ENCODE measurements around the gene NCAPD2. TPM values are rescaled to one million over a fixed set of nuclear protein-coding genes. Genes with fewer than 3 reads are reported as not detected.
"Not testable (repeated sequence)": the region's sequence is repeated elsewhere in the genome, so short reads cannot be mapped to it uniquely, and the experiment has no call there.

NCAPD2 gene
- polyA plus RNA-seq, 1 donor, result 36.9 TPM

- DNase-seq, result no peak
Measured at GRCh38 chr12:6550294-6551062, 56.6 kb downstream of the NCAPD2 start.

- no peak for DNase-seq
Measured at GRCh38 chr12:6551063-6551461, 57.2 kb downstream of the NCAPD2 start.

GRCh38 chr12:6551496-6552139 lies 57.7 kb downstream of the NCAPD2 start:
- no peak for DNase-seq

- DNase-seq, result no peak
Measured at GRCh38 chr12:6552140-6552551, 58.2 kb downstream of the NCAPD2 start.

- DNase-seq, result no peak
Measured at GRCh38 chr12:6553051-6553868, 59.4 kb downstream of the NCAPD2 start.

GRCh38 chr12:6554168-6555017 lies 60.5 kb downstream of the NCAPD2 start:
- no peak for DNase-seq

GRCh38 chr12:6555018-6555691 lies 61.3 kb downstream of the NCAPD2 start:
- no peak for DNase-seq

GRCh38 chr12:6556496-6556817 lies 62.6 kb downstream of the NCAPD2 start:
- not testable (repeated sequence) for DNase-seq

GRCh38 chr12:6556857-6557256 lies 63.0 kb downstream of the NCAPD2 start:
- no peak for DNase-seq

- not testable (repeated sequence) for DNase-seq
Measured at GRCh38 chr12:6558014-6558760, 64.3 kb downstream of the NCAPD2 start.

- DNase-seq, result no peak
Measured at GRCh38 chr12:6559500-6559899, 65.6 kb downstream of the NCAPD2 start.

- no peak for DNase-seq
Measured at GRCh38 chr12:6560501-6561205, 66.8 kb downstream of the NCAPD2 start.

GRCh38 chr12:6562881-6563280 lies 69.0 kb downstream of the NCAPD2 start:
- no peak for DNase-seq

GRCh38 chr12:6563448-6564050 lies 69.6 kb downstream of the NCAPD2 start:
- no peak for DNase-seq

- DNase-seq, result no peak
Measured at GRCh38 chr12:6567112-6567670, 73.3 kb downstream of the NCAPD2 start.

GRCh38 chr12:6569312-6569711 lies 75.4 kb downstream of the NCAPD2 start:
- no peak for DNase-seq

- no peak for DNase-seq
Measured at GRCh38 chr12:6569786-6570185, 75.9 kb downstream of the NCAPD2 start.

- DNase-seq, result no peak
Measured at GRCh38 chr12:6570264-6570887, 76.5 kb downstream of the NCAPD2 start.

- no peak for DNase-seq
Measured at GRCh38 chr12:6573001-6573400, 79.1 kb downstream of the NCAPD2 start.

All from hindlimb muscle (tissue), 1 donor.